GM19455 (cell line): ENCODE measurements around the gene MRPL28.
A peak's percentile ranks its signal among the peaks of the same experiment; 100 is the strongest.
"Not testable (repeated sequence)": the region's sequence is repeated elsewhere in the genome, so short reads cannot be mapped to it uniquely, and the experiment has no call there.

ENCODE experiments used
- ATAC-seq: cut with Tn5 transposase; IDR thresholded peaks from one replicate; pipeline ENCODE4 v1.9.1; 2021; ENCODE audit not compliant: unreplicated experiment

The MRPL28 gene

DNA sequence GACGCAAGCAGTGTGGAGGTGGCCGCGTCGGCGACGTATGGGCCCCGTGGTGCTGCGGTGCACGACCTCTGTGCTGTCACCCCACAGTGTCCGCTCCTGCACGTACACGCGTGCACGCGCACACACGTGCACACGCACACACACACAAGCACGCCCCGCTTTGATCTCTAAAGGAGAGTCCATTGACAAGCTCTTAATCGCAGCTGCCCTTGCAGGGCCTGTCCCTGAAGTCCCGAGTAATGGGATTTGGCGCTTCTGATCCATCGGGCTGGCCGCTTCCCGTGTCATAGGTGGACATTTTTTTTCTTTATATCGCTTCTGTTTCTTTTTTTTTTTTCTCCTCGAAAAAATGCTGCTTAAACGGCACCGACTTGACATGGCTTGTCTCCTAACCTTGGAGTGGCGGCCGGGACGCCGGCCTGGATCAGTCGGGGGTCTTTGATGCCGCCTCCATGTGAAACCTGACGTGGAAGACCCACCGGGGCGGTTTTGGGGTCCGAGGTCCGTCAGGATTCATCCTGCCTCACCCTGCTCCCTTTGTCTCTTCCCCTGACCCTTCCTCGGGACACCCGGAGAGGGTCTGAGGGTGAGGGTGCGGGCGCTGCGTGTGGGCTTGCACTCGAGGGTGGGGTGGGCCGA, 9.5 kb downstream of the MRPL28 start:
- no peak for ATAC-seq

DNA sequence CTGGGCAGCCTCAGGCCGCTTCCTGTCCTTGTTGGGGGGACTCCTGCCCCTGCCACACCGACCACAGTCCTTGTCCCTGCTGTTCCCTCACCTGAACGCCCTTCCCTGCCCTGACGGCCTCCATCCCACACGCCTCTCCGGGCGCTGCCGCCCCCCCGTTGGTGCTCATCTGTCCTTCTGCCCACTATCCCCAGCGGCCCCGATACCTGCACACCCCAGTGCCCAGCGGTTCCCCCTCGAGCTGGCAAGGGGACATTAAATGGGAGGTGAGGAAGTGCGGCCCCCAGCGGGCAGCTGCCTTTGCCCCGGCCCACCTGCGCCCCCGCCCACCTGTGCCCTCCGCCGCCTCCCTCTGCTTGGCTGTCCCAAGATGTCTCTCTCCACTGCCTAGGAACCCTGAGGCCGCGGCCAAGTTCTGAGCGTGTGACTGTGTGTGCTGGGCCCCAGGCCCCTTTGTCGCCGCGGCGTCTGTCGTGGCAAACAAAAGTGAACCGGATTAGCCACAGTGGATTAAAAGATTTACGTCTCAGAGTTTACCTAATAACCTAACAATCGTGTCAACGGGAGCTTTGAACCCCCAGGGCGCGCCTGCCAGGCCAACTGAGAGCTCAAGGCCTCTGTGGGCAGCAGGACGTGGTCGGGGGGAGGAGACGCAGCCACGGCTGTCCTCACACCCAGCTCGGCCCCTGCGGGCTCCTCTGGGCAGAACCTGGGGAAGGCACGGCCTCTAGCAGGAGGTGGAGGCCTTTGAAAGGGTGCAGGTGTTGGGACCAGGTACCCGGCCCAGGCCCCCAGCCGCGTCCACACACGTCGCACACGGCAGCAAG, 10.3 kb downstream of the MRPL28 start:
- ATAC-seq, result no peak

DNA sequence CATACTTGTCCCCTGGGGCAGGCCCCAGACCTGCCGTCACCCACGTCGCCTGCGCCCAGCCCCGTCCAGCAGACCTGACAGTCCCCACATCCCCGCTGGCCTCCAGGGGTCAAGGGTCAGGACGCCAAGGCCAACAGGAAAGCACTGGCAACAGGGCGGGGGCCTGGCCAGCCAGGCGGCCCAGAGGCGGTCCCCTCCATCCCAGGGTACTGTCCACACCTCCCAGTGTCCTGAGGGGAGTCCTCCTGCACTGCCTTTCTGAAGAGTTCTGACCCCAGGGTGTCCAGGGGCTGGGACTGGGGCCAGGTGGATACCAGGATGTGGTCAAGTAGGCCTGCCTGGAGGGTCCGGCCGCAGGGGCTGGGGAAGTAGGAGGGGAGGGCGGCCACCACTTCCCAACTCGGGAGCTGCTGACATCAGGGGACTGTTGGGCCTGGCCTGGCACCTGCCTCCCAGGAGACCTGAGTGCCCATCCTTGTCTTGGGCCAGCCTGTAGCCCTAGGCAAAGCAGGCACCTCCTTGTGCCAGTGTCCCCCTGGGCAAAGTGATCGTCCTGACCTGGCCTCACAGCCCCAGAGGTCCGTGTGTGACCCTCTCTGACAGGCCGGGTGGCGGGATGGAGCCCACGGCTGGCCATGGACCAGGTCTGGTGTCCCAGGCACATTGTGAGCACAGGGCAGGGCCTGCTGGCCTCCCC, 11.1 kb downstream of the MRPL28 start:
- no peak for ATAC-seq

DNA sequence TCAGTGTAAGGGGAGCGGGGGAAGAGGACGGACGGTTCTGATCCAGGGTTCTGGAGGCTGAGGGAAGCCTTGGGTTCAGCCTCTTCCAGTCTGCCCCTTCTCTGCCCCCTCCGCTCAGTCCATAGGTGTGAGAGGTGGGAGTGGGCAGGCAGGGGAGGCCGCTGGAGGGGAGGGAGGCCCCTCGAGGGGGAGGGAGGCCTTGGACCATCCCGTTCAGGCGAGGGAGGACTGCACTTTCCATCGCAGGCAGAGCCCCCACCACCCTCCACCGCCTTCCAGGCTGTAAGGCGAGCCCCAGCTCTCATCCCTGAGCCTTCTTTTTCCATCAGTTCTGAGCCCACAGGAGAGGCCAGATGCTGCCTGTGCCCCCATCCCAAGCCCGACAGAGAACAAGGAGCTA, 13.6 kb downstream of the MRPL28 start:
- ATAC-seq, result no peak

DNA sequence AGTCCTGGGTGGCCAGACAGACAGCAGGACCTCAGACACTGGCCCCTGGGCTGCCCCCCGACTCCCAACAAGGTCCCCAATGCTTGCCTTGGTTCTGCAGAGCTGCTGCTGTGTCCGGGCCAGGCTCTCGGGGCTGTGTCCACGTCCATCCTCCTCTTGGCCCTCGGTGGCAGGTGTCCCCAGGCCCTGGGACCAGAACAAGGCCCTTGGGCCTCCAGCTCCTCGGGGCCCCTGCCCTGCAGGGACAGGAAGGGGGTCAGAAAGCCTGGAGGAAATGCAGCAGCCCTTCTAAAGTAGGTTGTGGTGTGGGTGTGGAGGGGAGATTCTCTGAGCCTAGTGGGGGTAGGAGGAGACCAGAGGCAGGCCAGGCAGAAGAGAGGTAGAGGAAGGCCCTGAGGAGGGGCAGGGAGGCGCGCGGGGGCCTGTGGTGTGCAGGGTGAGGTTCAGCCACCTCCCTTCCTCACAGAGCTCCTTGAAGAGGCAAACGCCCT, 15.3 kb downstream of the MRPL28 start:
- no peak for ATAC-seq

DNA sequence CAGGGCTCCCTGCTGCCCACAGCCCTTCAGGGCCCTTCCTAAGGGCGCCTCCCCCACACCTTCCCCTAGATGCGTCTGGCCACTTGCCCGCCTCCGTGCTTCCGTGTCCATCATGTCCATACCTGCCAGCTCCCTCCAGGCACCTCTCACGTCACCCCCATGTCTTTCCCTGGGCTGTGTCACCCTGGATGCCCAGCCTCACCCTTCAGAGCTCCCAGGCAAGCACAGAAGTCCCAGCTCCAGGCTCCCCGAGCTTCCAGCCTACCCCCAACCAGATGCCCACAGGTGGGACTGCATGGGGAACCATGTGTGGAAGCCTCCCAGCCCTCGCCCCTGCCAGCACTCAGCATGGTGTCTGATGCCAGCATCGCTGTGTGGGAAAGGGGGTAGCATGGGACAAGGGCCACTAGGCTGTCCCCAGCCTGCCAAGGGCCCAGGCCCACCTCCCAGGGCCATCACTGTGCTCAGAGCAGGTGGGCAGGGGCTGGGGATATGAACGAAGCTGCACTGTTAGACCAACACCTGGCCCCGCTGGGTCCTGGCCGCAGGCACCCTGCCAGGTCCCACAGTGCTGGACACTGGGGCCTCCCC, 16.0 kb downstream of the MRPL28 start:
- no peak for ATAC-seq

DNA sequence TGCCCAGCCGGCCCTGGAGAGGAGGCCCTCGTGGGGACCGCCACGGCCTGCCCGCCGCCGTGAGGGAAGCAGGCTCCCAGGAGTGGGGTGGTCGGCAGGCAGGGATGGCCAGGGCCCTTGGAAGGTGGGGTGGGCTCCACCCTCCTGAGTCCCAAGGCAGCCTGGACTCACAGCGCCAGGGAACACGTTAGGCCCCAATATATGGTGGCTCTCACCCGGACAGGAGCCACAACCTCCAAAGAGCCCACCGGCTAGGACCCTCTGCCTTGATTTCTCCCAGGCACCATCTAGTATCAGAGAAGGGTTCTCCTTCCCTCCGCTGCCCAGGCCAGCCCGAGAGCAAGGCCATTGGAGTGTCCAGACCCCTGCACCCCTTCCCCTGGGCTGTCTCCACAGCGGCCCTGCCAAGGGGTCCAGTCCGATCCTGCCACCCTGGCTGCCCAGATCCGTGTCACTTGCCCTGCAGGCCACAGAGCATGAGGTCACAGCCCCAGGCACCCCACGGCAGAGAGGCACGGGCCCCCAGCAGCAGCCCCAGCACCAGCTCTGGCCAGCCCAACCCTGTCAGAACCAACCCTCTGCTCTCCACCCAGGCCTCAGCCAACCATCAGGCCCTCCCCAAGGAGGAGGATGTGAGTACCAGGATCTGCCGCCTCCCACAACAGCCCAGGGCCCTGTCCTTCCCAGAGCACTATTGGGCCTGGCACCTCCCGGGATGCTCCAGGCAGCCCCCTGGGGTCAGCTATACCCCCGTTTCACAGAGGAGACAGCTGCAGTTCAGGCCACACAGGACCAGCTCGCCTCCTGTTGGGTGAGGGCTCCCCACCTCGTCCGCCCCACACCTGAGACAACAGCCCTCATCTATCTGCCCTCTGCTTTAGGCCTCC, 16.7 kb downstream of the MRPL28 start:
- peak; percentile 8 for ATAC-seq

DNA sequence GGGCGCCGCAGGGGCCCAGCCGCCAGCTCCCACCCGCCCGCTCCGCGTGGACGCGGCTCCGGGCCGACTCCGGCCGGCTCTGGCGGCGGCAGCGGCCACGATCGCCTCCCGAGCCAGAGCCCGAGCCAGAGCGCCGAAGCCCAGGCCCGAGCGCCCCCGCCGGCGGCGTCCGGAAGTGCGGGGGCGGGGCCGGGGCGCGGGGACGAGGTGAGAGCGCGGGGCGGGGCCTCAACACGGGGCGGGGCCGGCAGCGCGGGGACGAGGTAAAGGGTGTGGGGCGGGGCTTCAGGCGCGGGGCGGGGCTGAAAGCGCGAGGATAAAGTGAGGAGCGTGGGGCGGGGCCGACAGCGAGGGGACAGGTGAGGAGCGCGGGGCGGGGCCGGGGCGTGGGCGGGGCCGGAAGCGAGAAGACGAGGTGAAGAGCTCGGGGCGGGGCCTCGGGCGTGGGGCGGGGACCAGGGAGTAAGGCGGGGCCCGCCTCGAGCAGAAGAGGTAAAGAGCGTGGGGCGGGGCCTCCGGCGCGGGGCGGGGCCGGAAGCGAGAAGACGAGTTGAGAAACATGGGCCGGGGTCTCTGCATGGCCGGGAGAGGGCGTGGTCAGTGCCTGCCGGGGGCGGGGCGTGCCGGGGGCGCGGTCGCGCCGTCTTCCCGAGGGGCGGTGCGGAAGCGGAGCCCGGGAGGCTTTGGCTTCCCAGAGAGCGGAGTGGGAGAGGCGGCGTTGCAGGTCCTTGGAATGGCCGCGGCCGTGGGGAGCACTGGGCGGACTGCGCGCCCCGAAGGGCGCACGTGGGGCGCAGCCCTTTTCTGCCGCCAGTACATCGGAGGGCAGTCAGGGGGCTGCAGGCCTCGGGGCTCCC, 17.6 kb downstream of the MRPL28 start, which contains the start of gene AXIN1:
AXIN1 (minus strand) TSS at position 177 of the 857 bp plus-strand sequence. CDS start 5,698 bp downstream, outside the sequence.
- peak; percentile 51 for ATAC-seq

DNA sequence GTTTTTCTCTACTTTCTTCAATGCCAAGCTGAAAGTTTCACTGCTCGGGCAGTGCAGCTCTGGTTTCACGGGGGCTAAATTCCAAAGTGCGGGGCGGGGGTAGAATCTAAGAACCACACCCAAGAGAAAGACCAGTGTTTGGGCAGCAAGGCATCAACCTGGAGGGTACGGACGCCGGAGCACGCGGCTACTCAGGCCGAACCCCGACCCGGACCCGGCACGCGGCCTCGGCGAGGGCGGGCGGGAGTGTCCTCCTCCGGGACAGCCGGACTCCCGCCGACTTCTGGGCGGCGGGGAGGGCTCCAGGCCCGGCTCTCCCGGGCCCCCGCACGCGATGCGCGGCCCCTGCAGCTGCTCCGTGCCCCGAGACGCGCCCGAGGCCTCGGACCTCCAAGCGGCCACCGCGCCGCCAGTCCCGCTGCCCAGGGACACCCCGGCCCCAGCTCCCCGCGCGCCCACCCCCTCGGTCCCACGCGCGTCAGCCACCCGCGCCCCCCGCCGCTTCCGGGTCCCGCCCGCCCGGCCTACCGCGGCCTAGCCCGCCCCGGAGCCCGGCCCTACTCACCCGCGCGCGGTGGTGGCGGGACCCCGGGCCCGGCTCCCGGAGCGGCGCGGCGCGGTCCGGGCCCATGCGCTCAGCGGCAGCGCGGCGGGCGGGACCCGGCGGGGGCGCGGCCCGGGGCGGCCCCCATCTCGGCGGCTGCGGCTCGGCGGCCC, 18.4 kb downstream of the MRPL28 start:
- ATAC-seq, result peak; percentile 30

DNA sequence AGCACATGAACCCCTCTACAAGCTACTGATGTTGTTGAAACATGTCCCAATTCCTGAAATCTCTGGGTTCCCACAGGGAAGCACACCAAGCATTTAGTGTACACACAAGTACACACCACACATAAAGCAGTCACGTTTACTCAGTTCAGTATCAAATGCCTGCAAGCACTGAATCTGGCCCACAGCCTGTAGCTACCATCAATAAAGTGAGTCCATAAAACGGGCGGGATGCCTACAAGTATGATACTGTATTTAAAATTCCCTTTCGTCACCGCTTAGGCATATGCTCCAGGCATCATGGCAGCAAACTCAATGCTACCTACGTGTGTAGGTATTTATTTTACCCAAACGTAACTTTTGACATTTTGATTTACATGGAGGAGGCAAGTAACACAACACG, 20.1 kb downstream of the MRPL28 start:
- no peak for ATAC-seq

DNA sequence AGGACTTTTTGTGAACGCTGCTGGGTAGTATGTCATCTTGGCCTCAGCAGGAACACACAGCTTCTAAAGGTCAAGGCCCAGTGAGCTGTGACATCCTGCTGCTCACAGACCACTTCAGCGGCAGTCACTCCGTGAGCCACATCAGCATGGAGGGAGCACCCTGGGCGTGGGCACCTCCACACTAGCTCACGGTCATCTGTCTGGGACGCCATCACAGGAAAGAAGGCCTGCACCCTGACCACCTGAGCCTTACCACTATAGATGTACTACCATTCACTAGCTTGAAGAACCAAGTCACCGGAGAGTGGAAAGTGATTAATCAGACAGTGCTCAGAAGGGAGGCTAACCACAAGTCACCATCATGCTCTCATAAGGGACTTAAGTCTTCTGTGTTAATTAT, 21.1 kb downstream of the MRPL28 start:
- no peak for ATAC-seq

DNA sequence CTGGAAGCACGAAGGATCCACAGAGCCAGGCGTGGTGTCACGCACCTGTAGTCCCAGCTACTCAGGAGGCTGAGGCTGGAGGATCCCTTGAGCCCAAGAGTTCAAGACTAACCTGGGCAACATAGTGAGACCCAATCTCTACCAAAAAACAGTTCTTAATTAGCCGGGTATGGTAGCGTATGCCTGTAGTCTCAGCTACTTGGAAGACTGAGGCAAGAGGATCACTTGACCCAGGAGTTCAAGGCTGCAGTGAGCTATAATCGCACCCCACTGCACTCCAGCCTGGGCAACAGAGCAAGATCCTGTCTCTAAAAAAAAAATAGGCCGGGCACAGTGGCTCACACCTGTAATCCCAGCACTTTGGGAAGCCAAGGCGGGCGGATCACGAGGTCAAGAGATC, 21.8 kb downstream of the MRPL28 start:
- not testable (repeated sequence) for ATAC-seq

DNA sequence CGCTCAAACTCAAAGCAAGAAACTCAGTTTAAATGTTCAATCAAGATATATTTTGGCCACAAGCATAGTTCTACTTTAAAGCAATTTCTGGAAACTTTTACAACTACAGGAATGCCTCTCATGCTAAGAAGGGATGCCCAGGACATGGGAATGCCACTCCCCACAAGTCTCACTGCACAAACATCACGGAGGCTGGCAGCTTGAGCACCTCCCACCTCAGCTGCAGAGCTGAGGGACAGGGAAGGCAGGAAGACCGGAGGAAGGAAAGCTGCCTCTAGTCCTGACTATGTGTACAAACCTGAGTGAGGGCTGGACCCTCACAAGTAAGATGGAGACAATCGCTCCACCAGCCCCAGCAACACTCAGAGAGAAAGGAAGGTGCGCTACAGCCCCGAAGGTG, 23.1 kb downstream of the MRPL28 start:
- no peak for ATAC-seq

DNA sequence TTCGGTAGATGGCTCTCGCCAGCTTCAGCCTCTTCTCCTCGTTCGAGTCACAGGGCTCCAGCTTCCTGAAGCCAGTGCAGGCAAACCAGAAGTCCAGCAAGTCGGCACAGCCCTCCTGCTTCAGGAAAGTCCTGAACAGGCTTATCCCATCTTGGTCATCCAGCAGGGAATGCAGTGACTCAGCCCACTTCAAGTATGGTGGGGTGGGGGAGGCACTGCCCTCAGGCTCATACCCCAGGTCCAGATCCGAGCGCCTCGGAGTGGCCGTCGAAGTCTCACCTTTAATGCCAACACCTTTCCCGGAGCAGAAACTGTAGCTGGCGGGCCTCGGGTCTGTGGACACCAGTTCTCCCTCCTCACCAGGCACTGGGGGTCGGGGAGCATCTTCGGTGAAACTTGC, 23.8 kb downstream of the MRPL28 start:
- ATAC-seq, result no peak

DNA sequence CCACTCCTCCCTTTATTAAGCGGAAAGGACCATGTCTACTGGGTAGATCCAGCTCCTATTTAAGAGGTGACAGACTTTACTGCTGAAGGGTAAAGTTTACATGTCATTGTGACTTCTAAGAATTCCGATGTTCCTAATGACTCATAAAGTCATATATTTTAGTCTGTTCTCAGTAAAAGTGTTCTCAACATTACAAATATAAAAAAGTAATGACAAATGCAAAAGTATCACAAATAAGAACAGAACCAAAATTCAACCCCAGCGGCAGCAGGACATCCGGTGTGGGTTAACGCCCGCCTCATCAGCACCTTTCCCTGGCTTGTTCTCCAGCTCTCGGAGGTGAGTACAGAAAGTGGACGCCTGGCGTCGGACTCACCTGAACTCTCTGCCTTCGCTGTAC, 24.6 kb downstream of the MRPL28 start:
- ATAC-seq, result no peak

DNA sequence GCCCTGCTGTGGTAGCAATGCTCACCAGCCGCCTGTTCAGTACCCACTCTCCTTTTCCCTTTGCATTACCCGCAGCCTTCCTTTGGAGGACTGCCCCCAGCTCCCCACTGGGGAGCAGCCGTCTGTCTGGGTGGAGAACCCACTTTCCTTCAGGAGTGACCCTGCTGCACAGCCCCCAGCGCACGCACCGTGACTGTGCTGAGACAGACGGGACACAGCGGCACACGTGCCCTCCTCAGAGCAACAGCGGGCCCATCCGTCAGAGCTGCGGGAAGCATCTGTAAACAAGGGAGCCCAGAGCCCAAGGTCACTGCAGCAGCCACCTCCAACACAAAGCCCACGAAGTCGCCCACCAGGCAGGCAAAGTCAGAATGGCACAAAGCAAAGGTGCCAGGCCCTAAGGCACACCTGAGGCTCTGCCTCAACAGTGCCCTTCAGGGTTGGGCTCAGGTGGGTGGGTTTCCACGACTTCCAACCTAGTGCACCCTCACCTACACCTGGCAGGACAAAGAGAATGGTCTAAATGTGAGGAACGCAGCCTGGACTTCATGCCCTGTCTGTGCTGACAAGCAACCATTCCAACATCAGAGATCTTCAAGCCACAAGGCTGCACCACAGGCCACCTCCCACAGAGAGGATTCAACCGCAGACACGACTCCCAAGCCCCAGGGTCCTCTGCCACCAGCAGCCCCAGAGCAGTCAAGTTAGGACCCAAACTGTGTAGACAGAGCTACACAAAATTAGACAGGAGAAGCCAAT, 27.7 kb downstream of the MRPL28 start:
- ATAC-seq, result no peak

DNA sequence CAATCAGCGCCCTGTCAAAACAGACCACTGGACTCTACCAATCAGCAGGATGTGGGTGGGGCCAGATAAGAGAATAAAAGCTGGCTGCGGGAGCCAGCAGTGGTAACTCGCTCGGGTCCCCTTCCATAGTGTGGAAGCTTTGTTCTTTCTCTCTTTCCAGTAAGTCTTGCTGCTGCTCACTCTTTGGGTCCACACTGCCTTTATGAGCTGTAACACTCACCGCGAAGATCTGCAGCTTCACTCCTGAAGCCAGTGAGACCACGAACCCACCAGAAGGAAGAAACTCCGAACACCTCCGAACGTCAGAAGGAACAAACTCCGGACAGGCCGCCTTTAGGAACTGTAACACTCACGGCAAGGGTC, 28.4 kb downstream of the MRPL28 start:
- ATAC-seq, result not testable (repeated sequence)
